Measurements from ENCODE around the gene ZGPAT. TPM values are rescaled to one million over a fixed set of nuclear protein-coding genes. Genes with fewer than 3 reads are reported as not detected.

The ZGPAT gene
- total and polyA plus RNA-seq, 2 of the 4 experiments (the other 2 are of a cell fraction) = 13.4 to 20.2 TPM

GRCh38 chr20:63705232-63706026, 2.4 kb upstream of the ZGPAT start:
- H2AK9ac ChIP-seq (replicated peaks; ENCODE audit: low read depth, low read length, poor library complexity) = peak overlapping the region; percentile 98
- peaks cover 36% of the 10 kb centered on the region for H3K36me3 ChIP-seq (ENCODE audit: control insufficient read depth, insufficient read depth, low read length)
- no peak overlapping the region for H3K14ac ChIP-seq (replicated peaks; ENCODE audit: low read depth, low read length)
- H3K23ac ChIP-seq (ENCODE audit: low read depth, low read length) = no peak overlapping the region
- H3K9me3 ChIP-seq (ENCODE audit: control insufficient read depth, insufficient read depth, low read length) = no peaks in the 10 kb centered on the region
- H3K9ac ChIP-seq (ENCODE audit: low read depth, low read length) = no peak overlapping the region
- intact Hi-C loops (cut with micrococcal nuclease) (loop anchor here (2.0 kb wide), 1 partner anchor 159 kb away; the partner anchor contains the start of gene TPD52L2), in situ Hi-C loops (cut with MboI; ENCODE audit: low sequenced_read_pairs) (loop anchor here (10.0 kb wide), 1 partner anchor 159 kb away; the partner anchor contains the start of genes ABHD16B and TPD52L2), dilution Hi-C loops (cut with HindIII; ENCODE audit: low sequenced_read_pairs, unreplicated experiment) (no loop called here)
- no peak overlapping the region for H3K4me2 ChIP-seq (ENCODE audit: low read depth, low read length)
- H4K20me1 ChIP-seq (ENCODE audit: insufficient read depth, low read length) = no peaks in the 10 kb centered on the region; the same call in 1 of the 2 replicates
- no peak for DNase-seq
- H4K5ac ChIP-seq (ENCODE audit: low read depth, low read length) = no peak overlapping the region
- ATAC-seq (ENCODE audit: low read depth) = no peak
- H3K27me3 ChIP-seq (ENCODE audit: control insufficient read depth, insufficient read depth, low read length) = no peaks in the 10 kb centered on the region
- H2BK120ac ChIP-seq (ENCODE audit: low read depth, low read length) = no peak overlapping the region
- no peak overlapping the region for H3K4ac ChIP-seq (ENCODE audit: low read depth, low read length)
- H3K56ac ChIP-seq (ENCODE audit: extremely low read depth, insufficient read depth, low read length) = no peak overlapping the region
- no TSS peak for BruUV-seq (replicated peaks)
- no peak overlapping the region for H4K91ac ChIP-seq (ENCODE audit: insufficient read depth, low read depth, low read length)
- no peaks in the 10 kb centered on the region for H3K9me1 ChIP-seq (ENCODE audit: insufficient read depth, low read length)
- no peak overlapping the region for H4K8ac ChIP-seq (ENCODE audit: low read depth in 2 of 2, low read length in 2 of 2)
- no peak overlapping the region for H2BK15ac ChIP-seq (ENCODE audit: low read depth, low read length)
- H3K18ac ChIP-seq (ENCODE audit: low read depth, low read length) = no peak overlapping the region
- ChIA-PET POLR2A (ENCODE audit: unreplicated experiment) (no interaction called here), CTCF (no interaction called here)
- no peak overlapping the region for H2AFZ ChIP-seq (replicated peaks; ENCODE audit: low read length, poor library complexity)
- H3K79me1 ChIP-seq (ENCODE audit: low read depth in 1 of 2, low read length in 2 of 2) = peaks cover 18 to 78% of the 10 kb centered on the region in 2 experiments
- WGBS, 2 experiments (ENCODE audit: extremely low coverage in 2 of 2, insufficient read length in 1 of 2) = 100% methylated on average over 3 of the region's 8 CpGs; no CpG with 5 or more reads in 1 of the 2 experiments
- H2BK20ac ChIP-seq (ENCODE audit: low read depth, low read length) = no peak overlapping the region
- no peak overlapping the region for H2AK5ac ChIP-seq (ENCODE audit: low read depth, low read length)
- H3K4me1 ChIP-seq (ENCODE audit: control insufficient read depth, insufficient read depth, low read length) = peaks cover 10% of the 10 kb centered on the region
- TF ChIP-seq RAD21 (IDR thresholded peaks at IDR 0.05; ENCODE audit: low read length) (no peak), ELK1 (IDR thresholded peaks at IDR 0.05; ENCODE audit: borderline replicate concordance, low read depth, low read length) (no peak)
- H3K4me3 ChIP-seq (ENCODE audit: insufficient read depth, low read depth, low read length) = no peak overlapping the region
- no peak overlapping the region for H3K27ac ChIP-seq (ENCODE audit: insufficient read depth, low read length)
- H2BK5ac ChIP-seq (ENCODE audit: low read depth, low read length, poor library complexity, severe bottlenecking) = no peak overlapping the region

Data from IMR-90 (cell line).